A549 (cell line): ENCODE results near the gene MYOZ1.

Source experiments
- BHLHE40 ChIP-seq: IDR thresholded peaks from 2 replicates; pipeline ENCODE4 v1.6.1; 2012; ENCODE audit warnings: low read depth, low read length, inconsistent platforms
- CTCF ChIP-seq: fragments of >200 bp; sonication (Bioruptor Twin); formaldehyde crosslinking; IDR thresholded peaks from 3 replicates; pipeline ENCODE4 v1.5.1; 2016
- HOXA7 ChIP-seq: fragments of 250-450 bp; sonication (Bioruptor Pico); IDR thresholded peaks from 2 replicates; pipeline ENCODE4 v1.5.0; 2020; ENCODE audit warnings: mild to moderate bottlenecking, moderate library complexity
- NFE2L2 ChIP-seq: fragments of 150-350 bp; conservative IDR thresholded peaks from 2 replicates; pipeline ENCODE4 v1.6.1; 2014; ENCODE audit warnings: low read length
- POLR2A ChIP-seq: IDR thresholded peaks from 2 replicates; pipeline ENCODE4 v1.6.1; 2012; ENCODE audit warnings: mild to moderate bottlenecking, low read length
- RAD21 ChIP-seq, 2 experiments: fragments of >200 bp in 1 of 2; sonication (Bioruptor Twin) in 1 of 2; formaldehyde crosslinking in 1 of 2; IDR thresholded peaks in 1 of 2; conservative IDR thresholded peaks in 1 of 2; 2 replicates in 1 of 2; 3 replicates in 1 of 2; pipeline ENCODE4 v1.6.1; 2012 to 2018; ENCODE audit warnings: inconsistent platforms in 1 of 2
- SMC3 ChIP-seq: fragments of >200 bp; sonication (Bioruptor Twin); formaldehyde crosslinking; IDR thresholded peaks from 3 replicates; pipeline ENCODE4 v1.6.1; 2018; ENCODE audit warnings: inconsistent platforms
- ZC3H11A ChIP-seq: fragments of 450-650 bp; IDR thresholded peaks from 2 replicates; pipeline ENCODE4 v1.6.1; 2014; ENCODE audit warnings: antibody characterized with exemption, mild to moderate bottlenecking

DNA sequence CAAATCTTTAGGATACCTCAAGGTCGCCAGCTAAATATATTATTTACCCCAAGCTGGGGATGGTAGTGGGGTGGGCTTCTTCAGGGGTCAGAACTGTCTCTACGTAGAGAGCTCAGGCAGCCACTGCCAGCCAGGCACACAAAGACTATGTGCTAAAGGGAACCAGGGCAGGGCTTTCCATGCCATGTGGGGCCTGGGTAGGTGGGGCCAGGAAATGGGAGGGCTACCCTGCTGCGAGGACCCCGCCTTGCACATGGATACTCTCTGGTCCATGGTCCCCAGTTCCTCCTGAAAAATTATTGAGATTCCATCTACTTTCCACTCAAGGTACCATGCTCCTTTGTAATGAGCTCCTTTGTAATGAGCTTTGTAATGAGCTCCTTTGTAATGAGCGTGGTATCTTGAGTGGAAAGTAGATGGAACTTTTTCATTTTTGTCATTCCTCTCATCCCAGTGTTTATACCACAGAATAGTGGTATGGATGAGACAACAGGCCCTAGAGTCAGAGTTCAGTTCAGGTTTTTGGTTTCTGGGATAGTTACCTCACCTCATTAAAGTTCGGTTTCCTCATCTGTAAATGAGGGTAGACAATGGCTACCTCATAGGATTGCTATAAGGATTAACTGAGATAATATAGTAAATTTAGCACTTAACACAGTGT is 8.7 kb upstream of the MYOZ1 start:
- TF ChIP-seq HOXA7 = no peak
- no peak for TF ChIP-seq CTCF
- no peak for TF ChIP-seq ZC3H11A
- TF ChIP-seq POLR2A = no peak
- no peak for TF ChIP-seq NFE2L2
- TF ChIP-seq SMC3 = no peak
- TF ChIP-seq RAD21 (conservative IDR thresholded peaks at IDR 0.05 in 1 of 2, IDR thresholded peaks at IDR 0.05 in 1 of 2) = no peak
- TF ChIP-seq BHLHE40 = no peak
